CD4-positive, alpha-beta T cell treated with Interleukin-2 at 100 ng/mL for 4 hours (primary cell): ENCODE results near the gene CD19.
A peak's percentile ranks its signal among the peaks of the same experiment; 100 is the strongest.

Experiments
- DNase-seq: peaks from one replicate; pipeline ENCODE4 v3.0.0-alpha.2; 2020; ENCODE audit warnings: low spot score

CD19 gene

DNA sequence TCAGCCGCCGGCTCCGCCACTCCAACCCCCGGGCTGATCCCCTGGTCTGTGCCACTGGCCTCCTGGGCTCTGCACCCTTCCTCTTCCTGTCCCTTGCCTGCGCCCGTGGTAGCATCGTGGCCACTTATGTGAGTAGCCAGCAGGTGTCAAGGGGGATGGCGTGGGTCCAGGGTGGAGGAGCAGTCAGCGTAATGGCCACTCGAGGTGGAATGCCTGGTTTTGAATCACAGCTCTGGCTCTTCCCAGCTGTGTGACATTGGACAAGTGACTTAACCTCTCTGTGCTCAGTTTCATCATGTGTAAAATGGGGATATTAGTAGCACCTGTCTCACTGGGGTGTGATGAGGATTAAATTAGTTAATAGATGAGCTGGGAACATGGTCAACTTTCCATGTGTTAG lies 50.6 kb downstream of the CD19 start:
- no peak for DNase-seq

DNA sequence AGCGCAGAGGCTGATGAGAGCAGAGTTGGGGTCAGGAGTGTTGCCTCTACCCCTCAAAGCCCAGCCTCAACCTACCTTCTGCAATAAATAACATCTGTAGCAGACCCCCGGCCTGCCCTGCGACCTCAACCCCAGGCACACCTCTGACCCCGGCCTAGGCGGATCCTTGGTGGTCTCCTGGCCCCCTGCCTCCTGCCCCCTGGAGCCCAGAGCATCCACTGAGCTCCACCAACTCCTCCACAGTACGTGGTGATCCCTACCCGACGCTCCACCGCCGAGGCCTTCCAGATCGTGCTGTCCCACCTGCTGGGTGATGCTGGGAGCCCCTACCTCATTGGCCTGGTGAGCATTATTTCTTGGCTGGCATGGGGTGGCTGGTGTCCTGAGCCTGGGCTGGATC lies 51.2 kb downstream of the CD19 start:
- no peak for DNase-seq

DNA sequence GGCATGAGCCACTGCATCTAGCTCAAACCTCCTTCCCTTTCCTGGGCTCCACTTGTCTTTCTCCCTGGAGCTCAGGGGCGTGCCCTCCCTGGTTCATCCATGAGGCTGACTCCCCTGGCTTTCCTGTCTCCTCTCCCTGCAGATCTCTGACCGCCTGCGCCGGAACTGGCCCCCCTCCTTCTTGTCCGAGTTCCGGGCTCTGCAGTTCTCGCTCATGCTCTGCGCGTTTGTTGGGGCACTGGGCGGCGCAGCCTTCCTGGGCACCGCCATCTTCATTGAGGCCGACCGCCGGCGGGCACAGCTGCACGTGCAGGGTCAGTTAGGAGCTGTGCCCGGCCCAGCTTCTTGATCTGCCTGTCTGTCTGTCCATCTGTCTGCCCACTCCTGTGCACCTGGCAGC lies 51.9 kb downstream of the CD19 start:
- no peak for DNase-seq

DNA sequence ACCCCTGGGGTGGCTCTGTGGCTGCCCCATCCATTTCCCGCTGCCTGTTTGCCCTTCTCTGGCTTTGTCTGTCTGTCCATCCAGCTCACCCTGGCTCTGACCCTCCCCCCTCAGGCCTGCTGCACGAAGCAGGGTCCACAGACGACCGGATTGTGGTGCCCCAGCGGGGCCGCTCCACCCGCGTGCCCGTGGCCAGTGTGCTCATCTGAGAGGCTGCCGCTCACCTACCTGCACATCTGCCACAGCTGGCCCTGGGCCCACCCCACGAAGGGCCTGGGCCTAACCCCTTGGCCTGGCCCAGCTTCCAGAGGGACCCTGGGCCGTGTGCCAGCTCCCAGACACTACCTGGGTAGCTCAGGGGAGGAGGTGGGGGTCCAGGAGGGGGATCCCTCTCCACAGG lies 52.3 kb downstream of the CD19 start:
- no peak for DNase-seq

DNA sequence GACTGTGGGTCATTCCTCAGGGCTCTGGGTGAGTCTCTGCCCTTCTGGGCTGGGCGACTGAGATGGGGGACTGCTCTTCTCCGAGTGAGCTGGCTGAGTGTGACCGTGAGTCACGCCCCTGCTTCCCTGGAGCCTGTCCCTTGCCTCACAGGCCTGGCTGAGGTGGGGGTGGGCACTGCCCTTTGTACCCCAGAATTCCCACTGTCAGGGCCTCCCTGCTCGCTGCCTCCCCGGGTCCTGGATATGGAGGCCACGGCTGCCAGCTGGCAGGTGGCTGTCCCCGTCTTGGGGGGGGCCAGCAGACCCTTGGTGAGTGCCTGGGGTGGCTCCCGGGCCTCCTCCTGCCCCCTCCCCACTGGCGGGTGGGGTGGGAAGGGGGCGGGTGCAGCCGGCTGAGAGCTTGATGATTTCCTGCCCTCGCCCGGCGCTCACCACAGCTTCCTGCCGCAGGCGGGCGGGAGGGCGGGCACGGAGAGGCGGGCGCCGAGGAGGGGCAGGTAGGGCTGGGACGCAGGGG lies 52.9 kb downstream of the CD19 start, which contains the start of gene LAT:
Gene LAT, plus strand, starts transcription at position 434 of the 517 bp plus-strand sequence. CDS start 366 bp downstream, outside the sequence.
- DNase-seq = peak; percentile 85

DNA sequence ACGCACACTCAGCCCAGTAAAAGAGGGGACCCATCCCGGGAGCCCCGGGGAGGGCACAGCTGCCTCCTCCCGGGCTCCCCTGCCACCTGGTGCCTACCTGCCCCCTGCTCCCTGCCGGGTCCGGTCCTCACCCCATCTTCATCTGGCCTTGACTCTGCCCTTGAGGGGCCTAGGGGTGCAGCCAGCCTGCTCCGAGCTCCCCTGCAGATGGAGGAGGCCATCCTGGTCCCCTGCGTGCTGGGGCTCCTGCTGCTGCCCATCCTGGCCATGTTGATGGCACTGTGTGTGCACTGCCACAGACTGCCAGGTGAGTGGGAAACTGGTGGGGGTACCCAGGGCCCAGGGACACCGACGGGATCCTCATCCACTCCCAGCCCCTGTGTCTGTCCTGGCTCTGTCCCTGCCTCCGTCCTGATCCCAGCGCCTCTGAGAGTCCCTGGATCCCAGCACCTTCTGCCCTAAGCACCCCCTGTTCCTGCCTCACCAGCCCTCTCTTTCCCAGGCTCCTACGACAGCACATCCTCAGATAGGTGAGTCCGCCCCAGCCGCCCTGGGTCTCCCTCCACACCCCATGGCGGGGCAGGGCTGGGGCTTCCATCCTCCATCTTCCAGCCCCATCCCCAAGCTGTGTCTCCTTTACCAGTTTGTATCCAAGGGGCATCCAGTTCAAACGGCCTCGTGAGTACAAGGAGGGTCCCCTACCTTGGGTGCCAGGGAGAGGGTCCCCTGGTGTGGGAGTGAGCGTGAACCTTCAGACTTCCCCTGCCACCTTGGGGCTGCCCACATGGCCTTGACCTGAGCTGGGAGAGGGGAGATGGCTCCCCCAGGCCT lies 53.7 kb downstream of the CD19 start:
- DNase-seq = no peak

DNA sequence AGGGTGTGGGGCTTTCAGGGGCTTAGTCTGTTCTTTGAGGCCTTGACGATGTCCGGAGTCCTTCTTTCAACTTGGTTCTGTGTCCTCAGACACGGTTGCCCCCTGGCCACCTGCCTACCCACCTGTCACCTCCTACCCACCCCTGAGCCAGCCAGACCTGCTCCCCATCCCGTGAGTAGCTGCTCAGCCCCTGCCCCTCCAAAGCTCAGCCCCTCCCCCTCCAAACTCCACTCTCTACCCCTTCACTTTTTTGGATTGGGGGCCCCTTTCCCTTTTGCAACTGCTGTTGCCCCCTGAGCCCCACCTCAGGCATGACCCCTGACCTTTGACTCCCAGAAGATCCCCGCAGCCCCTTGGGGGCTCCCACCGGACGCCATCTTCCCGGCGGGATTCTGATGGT lies 54.3 kb downstream of the CD19 start:
- no peak for DNase-seq

DNA sequence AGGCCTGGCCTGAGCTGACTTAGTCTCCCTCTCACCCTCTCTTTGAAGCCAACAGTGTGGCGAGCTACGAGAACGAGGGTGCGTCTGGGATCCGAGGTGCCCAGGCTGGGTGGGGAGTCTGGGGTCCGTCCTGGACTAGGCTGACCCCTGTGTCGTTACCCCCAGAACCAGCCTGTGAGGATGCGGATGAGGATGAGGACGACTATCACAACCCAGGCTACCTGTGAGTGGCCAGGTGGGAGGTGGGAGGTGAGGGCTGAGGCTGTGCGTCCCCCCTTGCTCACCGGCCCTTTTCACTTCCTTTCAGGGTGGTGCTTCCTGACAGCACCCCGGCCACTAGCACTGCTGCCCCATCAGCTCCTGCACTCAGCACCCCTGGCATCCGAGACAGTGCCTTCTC lies 54.7 kb downstream of the CD19 start:
- no peak for DNase-seq

DNA sequence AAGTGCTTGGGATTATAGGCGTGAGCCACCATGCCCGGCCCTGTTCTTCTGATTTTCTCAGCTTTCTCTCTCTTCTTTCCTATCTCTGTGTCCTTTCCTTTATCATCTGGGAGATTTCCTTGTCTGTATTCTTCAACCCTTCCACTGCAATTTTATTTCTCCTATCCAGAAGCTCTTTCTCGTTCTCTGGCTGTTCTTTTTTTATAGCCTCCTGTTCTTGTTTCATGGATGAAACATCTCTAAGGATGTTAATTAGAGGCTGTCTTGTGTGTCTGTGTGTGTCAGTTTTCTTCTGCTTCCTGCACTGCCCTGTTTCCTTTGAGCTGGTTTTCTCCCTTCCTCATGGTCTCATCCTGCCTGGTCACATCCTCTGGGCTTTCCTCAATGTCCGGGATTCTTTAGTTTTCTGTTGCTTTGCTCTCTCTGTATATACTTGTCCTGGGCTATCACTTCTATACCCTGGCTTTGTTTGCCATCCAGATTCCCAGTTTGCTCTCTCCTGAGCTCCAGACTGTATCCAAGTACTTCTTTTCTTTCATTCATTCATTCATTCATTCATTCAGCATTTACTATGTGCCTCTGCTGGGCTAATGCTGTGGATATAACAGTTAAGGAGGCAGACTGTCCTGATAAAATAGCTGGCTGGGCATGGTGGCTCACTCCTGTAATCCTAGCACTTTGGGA lies 55.5 kb downstream of the CD19 start:
- DNase-seq = no peak
